Neural cell (in vitro differentiated cells): Measurements from ENCODE around the gene RSPH9. TPM values are rescaled to one million over a fixed set of nuclear protein-coding genes. Genes with fewer than 3 reads are reported as not detected.

Experiments used
- H2AFZ ChIP-seq: fragments of 200-600, 300-800 bp; sonication (generic), shearing (Covaris generic); 2 replicates; pipeline ENCODE4 v1.6.0; 2014; ENCODE audit warnings: low read depth, mild to moderate bottlenecking, antibody characterized with exemption, low read length, moderate library complexity
- H3F3A ChIP-seq: fragments of 200-600 bp; shearing (Covaris generic); 2 replicates; pipeline ENCODE4 v1.6.1; 2016; ENCODE audit warnings: mild to moderate bottlenecking, moderate library complexity, mixed read lengths, antibody characterized with exemption, low read length; ENCODE audit not compliant: insufficient read depth, poor library complexity, severe bottlenecking
- H3K27ac ChIP-seq: fragments of 200-600, 300-800 bp; sonication (generic), shearing (Covaris generic); 2 replicates; pipeline ENCODE4 v1.5.1; 2014; ENCODE audit warnings: mild to moderate bottlenecking, low read length, moderate library complexity
- H3K27me3 ChIP-seq: fragments of 300-800, 200-600 bp; sonication (generic), shearing (Covaris generic); 2 replicates; pipeline ENCODE4 v1.6.0; 2014; ENCODE audit warnings: mild to moderate bottlenecking, low read depth, low read length, moderate library complexity; ENCODE audit not compliant: insufficient read depth
- H3K36me3 ChIP-seq: fragments of 300-800, 200-600 bp; sonication (generic), shearing (Covaris generic); 2 replicates; pipeline ENCODE4 v1.5.1; 2014; ENCODE audit warnings: mild to moderate bottlenecking, antibody characterized with exemption, low read length, moderate library complexity; ENCODE audit not compliant: insufficient read depth
- H3K4me2 ChIP-seq: fragments of 300-800, 200-600 bp; sonication (generic), shearing (Covaris generic); 2 replicates; pipeline ENCODE4 v1.6.0; 2014; ENCODE audit warnings: mild to moderate bottlenecking, low read length
- H3K4me3 ChIP-seq: fragments of 300-800, 200-600 bp; sonication (generic), shearing (Covaris generic); 2 replicates; pipeline ENCODE4 v1.5.1; 2014; ENCODE audit warnings: mild to moderate bottlenecking, low read length, moderate library complexity
- H3K79me2 ChIP-seq: fragments of 200-600 bp; shearing (Covaris generic); replicated peaks from 2 replicates; pipeline ENCODE4 v1.6.0; 2014; ENCODE audit warnings: mild to moderate bottlenecking, low read length, moderate library complexity; ENCODE audit not compliant: insufficient read depth
- H3K9ac ChIP-seq: fragments of 300-800, 200-600 bp; sonication (generic), shearing (Covaris generic); 2 replicates; pipeline ENCODE4 v1.6.1; 2016; ENCODE audit warnings: mild to moderate bottlenecking, low read length, mixed read lengths
- H3K9me2 ChIP-seq: fragments of 200-600 bp; shearing (Covaris generic); 2 replicates; pipeline ENCODE4 v1.6.1; 2016; ENCODE audit warnings: mild to moderate bottlenecking, low read length, mixed read lengths; ENCODE audit not compliant: insufficient read depth
- H3K9me3 ChIP-seq: fragments of 200-600, 300-800 bp; sonication (generic), shearing (Covaris generic); 2 replicates; pipeline ENCODE4 v1.6.1; 2016; ENCODE audit warnings: mild to moderate bottlenecking, mixed run types, low read length, moderate library complexity, mixed read lengths
- H4K20me1 ChIP-seq: fragments of 200-600 bp; shearing (Covaris generic); 2 replicates; pipeline ENCODE4 v1.6.1; 2016; ENCODE audit warnings: mild to moderate bottlenecking, mixed run types; ENCODE audit not compliant: insufficient read depth
- CTCF ChIP-seq: fragments of 450-650 bp; IDR thresholded peaks from 2 replicates; pipeline ENCODE4 v1.5.1; 2014; ENCODE audit warnings: antibody characterized with exemption, mild to moderate bottlenecking, moderate library complexity; ENCODE audit not compliant: poor library complexity, severe bottlenecking
- EP300 ChIP-seq: fragments of 450-650 bp; conservative IDR thresholded peaks from 2 replicates; pipeline ENCODE4 v1.6.1; 2014; ENCODE audit warnings: antibody characterized with exemption, mild to moderate bottlenecking, moderate library complexity; ENCODE audit not compliant: poor library complexity, severe bottlenecking
- EZH2 ChIP-seq: fragments of 200-600, 300-800 bp; shearing (Covaris generic), sonication (generic); IDR thresholded peaks from 2 replicates; pipeline ENCODE4 v1.6.1; 2014; ENCODE audit warnings: antibody characterized with exemption, low read length, borderline replicate concordance, mild to moderate bottlenecking; ENCODE audit not compliant: insufficient read depth, poor library complexity, severe bottlenecking
- MXI1 ChIP-seq: fragments of 450-650 bp; conservative IDR thresholded peaks from 2 replicates; pipeline ENCODE4 v1.6.1; 2014; ENCODE audit warnings: antibody characterized with exemption, mild to moderate bottlenecking; ENCODE audit not compliant: poor library complexity, severe bottlenecking
- POLR2AphosphoS5 ChIP-seq: IDR thresholded peaks from 2 replicates; pipeline ENCODE4 v1.6.1; 2012
- RAD21 ChIP-seq: fragments of 450-650 bp; conservative IDR thresholded peaks from 2 replicates; pipeline ENCODE4 v1.6.1; 2014; ENCODE audit warnings: antibody characterized with exemption, mild to moderate bottlenecking, moderate library complexity
- REST ChIP-seq: IDR thresholded peaks from 2 replicates; pipeline ENCODE4 v1.6.1; 2012; ENCODE audit warnings: borderline replicate concordance
- TAF1 ChIP-seq: IDR thresholded peaks from 2 replicates; pipeline ENCODE4 v1.6.1; 2012; ENCODE audit warnings: low read depth
- polyA plus RNA-seq: library from polyadenylated mRNA; depleted of rRNA; stranded (reverse); fragments of >200 nt; gene quantifications from 2 replicates; pipeline ENCODE4 v1.2.3, GENCODE V29; 2014

Gene RSPH9
- polyA plus RNA-seq, 1 donor from 2014 or later: 0.88 TPM

- no peak overlapping the region for H3K27ac ChIP-seq
- H3K79me2 ChIP-seq: no peaks in the 10 kb centered on the region
- no peak overlapping the region for H3K4me3 ChIP-seq
- no peaks in the 10 kb centered on the region for H4K20me1 ChIP-seq
- H3F3A ChIP-seq: no peaks in the 10 kb centered on the region
- no peak for TF ChIP-seq CTCF
- no peak for TF ChIP-seq REST
- no peak for TF ChIP-seq EZH2
- TF ChIP-seq RAD21: no peak
- TF ChIP-seq EP300: no peak
- H3K9me3 ChIP-seq: no peaks in the 10 kb centered on the region
- H2AFZ ChIP-seq: no peak overlapping the region
- H3K9me2 ChIP-seq: no peaks in the 10 kb centered on the region
- no peaks in the 10 kb centered on the region for H3K27me3 ChIP-seq
- no peaks in the 10 kb centered on the region for H3K36me3 ChIP-seq
- no peak overlapping the region for H3K9ac ChIP-seq
- H3K4me2 ChIP-seq: no peak overlapping the region
These were observed 64.9 kb downstream of the RSPH9 start for GRCh38 chr6:43709654-43710303.

GRCh38 chr6:43710576-43710975 lies 65.7 kb downstream of the RSPH9 start:
- no peak overlapping the region for H3K4me3 ChIP-seq
- TF ChIP-seq EP300 (no peak), MXI1 (no peak)
- no peak overlapping the region for H3K4me2 ChIP-seq
- no peaks in the 10 kb centered on the region for H3F3A ChIP-seq
- H3K9ac ChIP-seq: no peak overlapping the region
- no peaks in the 10 kb centered on the region for H3K36me3 ChIP-seq
- no peaks in the 10 kb centered on the region for H4K20me1 ChIP-seq
- no peaks in the 10 kb centered on the region for H3K79me2 ChIP-seq
- no peaks in the 10 kb centered on the region for H3K9me2 ChIP-seq
- H3K27ac ChIP-seq: no peak overlapping the region
- H2AFZ ChIP-seq: no peak overlapping the region
- H3K9me3 ChIP-seq: no peaks in the 10 kb centered on the region
- H3K27me3 ChIP-seq: no peaks in the 10 kb centered on the region

- no peaks in the 10 kb centered on the region for H3K27me3 ChIP-seq
- TF ChIP-seq RAD21 (no peak), EZH2 (no peak), EP300 (no peak), TAF1 (no peak), CTCF (no peak), REST (no peak), POLR2AphosphoS5 (no peak), MXI1 (no peak)
- no peak overlapping the region for H3K4me2 ChIP-seq
- no peaks in the 10 kb centered on the region for H3K9me3 ChIP-seq
- no peak overlapping the region for H3K9ac ChIP-seq
- no peaks in the 10 kb centered on the region for H3F3A ChIP-seq
- H3K27ac ChIP-seq: no peak overlapping the region
- no peak overlapping the region for H3K4me3 ChIP-seq
- no peak overlapping the region for H2AFZ ChIP-seq
- H3K36me3 ChIP-seq: no peaks in the 10 kb centered on the region
- no peaks in the 10 kb centered on the region for H3K79me2 ChIP-seq
- no peaks in the 10 kb centered on the region for H3K9me2 ChIP-seq
- H4K20me1 ChIP-seq: no peaks in the 10 kb centered on the region
These were observed 67.7 kb downstream of the RSPH9 start for GRCh38 chr6:43712579-43712978.
